Ammon's horn (tissue), 1 donor: Measurements from ENCODE around the gene SPINK4.

Experiments
- DNase-seq: peaks from one replicate; pipeline ENCODE4 v3.0.0-alpha.2; 2016; ENCODE audit warnings: low spot score

SPINK4 gene, protein sequence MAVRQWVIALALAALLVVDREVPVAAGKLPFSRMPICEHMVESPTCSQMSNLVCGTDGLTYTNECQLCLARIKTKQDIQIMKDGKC

DNA sequence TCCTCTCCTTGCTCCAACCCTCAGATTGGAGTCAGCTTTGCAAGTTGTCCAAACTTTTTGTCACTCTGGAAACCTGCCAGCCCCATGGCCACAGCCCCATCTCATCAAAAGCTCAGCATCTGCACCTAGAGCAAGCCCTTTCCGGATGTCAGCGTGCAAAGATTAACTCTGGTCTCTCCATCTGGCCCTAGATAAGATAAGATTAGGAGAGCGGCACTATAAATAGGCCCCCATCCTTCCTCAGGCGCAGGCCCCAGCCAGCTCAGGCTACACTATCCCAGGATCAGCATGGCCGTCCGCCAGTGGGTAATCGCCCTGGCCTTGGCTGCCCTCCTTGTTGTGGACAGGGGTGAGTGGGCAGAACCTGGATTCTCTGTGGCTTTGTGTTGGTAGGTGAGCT is at the start of gene SPINK4:
SPINK4 (plus strand) TSS at position 247 of the 400 bp plus-strand sequence; CDS start at position 289, 42 bp downstream.
- DNase-seq: no peak

DNA sequence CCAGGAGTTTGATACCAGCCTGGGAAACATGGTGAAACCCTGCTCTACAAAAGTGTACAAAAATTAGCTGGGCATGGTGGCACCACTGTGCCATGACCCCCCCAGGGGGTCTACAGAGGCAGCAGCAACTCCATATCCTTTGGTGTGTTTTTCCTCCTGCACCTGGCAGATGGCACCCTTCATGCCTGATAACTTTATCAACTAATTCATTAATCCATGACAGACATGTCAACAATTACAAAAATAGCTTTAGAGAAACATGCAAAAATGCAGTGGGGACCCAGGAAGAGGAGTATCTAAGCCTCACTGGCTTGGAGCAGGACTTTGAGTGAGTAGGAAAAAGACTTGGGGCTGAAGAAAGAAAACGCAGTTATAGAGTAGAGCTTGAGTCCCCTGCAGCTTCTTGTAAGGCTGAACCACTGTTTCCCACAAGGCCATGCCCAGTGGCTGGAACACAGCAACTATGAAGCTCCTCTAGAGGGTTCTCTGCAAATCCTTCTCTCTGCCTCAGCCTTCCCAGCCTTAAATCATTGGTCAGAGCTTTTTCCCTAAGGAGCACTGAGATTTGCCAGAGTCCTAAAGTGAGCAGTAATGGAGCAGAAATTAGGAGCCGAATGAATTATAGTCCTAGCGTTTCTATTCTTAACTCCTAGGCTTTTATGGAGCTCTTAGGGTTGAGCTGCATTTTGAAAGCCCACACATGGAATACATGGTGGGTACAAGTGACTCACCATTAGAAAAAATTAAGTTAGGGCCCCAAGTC is 47.3 kb upstream of the SPINK4 start:
- DNase-seq: no peak

DNA sequence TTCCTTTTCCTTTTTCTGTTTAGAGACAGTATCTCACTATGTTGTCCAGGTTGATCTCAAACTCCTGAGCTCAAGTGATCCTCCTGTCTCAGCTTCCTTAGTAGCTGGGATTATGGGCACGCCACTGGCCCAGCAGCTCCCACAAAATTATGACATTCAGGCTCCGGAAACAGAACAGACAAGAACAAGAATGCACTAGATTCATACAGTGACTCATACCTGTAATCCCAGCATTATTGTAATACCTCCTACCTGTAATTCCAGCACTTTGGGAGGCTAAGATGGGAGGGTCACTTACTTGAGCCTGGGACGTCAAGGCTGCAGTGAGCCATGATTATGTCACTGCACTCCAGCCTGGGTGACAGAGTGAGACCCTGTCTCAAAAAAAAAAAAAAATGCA is 46.1 kb upstream of the SPINK4 start:
- DNase-seq: no peak

DNA sequence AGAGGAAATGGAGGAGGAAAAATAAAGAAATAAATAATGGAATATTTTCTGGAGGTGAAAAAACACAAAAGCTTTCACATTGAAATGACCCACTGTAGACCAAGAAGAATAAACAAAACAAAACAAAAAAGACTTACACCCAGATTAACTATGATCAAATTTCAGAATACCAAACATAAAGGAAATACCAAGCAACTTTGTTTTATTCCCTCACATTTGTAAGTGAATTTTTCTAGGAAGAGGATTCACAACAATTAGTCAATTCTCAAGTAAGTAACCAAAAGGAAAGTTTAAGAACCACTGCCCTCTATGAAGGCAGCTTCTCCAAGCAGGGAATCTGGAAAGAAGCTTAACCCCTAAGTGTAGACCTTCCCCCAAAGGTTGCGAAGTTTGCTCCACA is 43.2 kb upstream of the SPINK4 start:
- DNase-seq: no peak

DNA sequence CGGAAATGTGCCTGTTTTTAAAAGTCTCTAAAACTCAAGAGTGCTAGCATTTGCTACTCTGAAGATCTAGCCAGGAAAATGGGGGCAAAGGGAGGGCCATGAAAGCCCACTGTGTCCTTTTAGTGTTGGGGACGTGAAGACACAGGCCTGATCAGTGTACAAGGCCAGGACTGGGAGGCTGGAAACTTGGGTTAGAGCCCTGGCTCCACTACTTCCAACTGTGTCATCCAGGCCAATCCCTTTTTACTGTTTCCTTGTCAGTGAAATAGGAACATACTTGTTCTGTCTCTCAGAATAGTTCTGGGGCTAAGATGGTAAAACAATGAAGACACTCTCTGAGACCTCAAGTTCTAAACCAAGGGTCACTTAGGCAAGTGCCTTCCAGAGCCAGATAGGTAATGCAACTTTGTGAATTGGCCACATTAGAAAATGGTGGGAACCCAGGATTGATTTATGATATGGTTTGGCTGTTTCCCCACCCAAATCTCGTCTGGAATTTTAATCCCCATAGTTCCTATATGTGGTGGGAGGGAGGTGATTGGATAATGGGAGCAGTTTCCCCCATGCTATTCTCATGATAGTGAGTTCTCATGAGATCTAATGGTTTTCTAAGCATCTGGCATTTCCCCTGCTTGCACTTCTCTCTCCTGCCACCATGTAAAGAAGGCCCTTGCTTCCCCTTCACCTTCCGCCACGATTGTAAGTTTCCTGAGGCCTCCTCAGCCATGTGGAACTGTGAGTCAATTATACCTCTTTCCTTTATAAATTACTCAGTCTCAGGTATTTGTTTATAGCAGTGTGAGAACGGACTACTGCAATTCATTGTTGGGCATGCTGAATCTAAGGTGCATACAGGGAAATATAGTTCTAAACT is 42.5 kb upstream of the SPINK4 start:
- no peak for DNase-seq

DNA sequence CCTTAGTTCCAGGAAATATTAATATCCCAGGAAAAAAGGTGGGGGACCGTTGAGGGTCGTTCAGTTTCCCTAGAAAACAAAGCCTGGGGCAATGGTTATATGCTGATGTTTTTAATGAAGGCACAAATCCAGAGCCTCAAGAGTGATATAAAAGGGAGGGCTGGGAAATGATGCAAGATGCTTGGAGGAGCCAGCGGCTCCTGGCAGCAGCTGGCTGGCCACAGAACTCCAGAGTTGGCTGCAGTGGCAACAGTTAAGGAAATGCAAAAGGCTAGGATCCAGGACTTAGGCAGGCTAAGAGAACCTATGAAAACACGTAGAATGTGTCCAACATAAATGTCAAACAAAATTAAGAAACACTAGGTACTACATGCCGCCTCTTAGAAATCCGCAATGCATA is 41.8 kb upstream of the SPINK4 start:
- DNase-seq: peak; percentile 40

DNA sequence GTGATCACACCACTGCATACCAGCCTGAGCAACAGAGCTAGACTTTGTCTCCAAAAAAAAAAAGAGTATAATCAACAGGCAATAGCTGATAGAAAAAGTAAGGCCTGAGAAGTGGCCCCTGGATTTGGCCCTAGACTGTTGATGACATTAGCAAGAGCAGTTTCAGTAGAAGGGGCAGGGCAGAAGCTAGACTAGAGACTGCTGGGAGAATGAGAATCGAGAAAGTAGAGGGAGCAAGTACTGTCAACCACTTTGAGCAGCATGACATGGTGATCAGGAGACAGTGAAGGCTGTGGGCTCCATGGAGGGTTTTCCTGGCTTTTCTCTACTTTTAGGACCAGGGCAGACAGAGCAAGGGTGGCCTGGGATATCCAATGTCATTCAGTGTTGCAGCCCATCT is 37.9 kb upstream of the SPINK4 start:
- no peak for DNase-seq

DNA sequence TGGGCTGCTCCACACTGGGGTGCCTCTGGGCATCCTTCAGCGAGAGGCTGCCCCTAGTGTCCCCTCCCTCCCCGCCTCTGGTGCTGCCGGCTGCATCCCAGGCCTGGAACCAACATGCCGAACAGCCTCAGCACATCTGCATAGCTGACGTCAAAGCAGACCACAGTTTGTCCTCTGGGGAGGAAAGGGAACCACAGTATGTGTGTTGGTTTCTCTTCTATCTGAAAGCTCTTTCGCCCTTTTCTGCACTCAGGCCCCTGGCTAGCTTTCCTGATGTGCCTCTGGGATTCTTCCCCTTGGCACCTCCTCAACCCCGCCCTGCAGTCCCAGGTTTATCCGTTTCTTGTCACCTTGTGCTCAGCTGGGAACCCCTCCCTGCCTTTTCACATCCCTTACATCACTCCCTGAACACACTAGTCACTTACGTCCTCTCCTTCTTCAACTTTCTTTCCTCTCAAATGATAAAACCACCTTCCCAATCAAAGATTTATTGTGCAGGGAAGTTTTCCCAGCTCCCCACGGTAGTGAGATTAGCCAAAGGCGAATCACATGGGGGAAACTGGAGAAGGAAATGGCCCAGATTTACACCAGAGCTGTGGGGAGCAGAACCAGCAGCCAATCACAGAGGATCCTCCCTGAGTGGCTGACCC is 37.3 kb upstream of the SPINK4 start:
- DNase-seq: peak; percentile 54

DNA sequence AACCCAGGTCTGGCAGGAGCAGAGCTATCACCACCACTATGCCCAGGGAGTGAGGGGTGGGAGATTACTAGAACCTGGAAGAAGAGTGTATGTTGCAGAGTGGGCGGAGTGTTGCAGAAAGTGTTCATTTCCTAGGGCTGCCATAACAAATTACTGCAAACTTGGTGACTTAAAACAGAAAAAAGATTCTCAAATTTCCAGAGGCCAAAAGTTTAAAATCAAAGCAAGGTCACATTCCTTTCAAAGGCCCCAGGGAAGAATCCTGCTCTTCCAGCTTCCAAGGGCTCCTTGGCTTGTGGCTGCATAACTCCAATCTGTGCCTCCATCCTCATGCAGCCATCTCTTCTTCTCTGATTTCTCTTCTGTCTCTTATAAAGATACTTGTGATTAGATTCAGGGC is 30.6 kb upstream of the SPINK4 start:
- DNase-seq: no peak

DNA sequence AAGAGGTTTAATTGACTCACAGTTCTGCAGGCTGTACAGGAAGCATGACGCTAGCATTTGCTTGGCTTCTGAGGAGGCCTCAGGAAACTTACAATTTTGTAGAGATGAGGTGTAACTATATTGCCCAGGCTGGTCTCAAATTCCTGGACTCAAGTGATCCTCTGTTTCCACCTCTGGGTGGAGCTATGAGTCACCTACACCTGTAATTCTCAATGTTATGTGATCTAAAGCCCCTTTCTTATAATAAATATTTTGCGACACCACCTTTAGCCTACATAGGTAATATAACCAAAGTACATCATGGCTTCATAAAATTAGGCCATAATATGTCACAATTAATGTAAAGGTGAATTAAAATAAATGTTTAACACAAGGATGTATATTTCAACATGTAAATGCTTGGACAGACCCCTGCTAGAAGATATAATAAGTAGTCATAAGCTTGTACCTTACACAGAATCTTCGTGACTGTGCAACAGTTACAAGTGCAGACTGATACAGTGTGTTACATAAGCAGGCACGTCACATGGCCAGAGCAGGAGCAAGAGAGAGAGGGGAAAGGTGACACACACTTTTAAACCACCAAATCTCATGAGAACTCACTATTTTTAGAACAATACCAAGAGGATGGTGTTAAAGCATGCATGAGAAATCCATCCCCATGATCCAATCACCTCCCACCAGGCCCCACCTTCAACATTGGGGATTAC is 29.8 kb upstream of the SPINK4 start:
- no peak for DNase-seq

DNA sequence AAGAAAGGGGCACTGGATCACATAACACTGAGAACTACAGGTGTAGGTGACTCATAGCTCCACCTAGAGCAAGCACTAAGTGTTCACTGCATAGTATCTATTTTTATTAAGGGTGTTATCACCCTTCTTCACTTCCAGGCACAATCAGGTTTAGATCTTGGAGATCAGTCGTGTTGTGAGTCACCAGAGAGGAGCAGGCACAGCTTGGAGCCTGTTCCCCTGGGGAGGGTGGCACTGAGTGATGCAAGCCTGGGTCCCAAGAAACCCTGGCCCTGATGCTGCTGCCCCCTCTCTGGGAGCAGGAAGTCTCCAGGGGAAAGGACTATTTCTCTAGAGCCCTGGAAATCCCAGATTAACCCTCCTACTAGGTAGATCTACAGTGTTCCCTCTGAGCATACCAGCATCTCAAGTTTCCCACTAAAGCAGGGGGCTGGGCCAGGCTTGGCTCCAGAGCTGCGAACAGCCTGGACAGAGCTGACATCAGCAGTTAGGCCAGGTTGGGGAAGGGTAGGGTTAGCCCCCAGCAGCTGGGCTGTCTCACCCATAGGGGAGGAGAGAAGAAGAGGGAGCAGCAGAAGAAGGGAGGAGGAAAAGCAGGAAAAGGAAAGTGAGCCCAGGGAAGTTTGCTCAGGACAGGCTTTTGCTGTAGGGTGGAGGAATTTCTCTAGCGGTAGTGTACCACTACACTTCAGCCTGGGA is 28.1 kb upstream of the SPINK4 start:
- no peak for DNase-seq

DNA sequence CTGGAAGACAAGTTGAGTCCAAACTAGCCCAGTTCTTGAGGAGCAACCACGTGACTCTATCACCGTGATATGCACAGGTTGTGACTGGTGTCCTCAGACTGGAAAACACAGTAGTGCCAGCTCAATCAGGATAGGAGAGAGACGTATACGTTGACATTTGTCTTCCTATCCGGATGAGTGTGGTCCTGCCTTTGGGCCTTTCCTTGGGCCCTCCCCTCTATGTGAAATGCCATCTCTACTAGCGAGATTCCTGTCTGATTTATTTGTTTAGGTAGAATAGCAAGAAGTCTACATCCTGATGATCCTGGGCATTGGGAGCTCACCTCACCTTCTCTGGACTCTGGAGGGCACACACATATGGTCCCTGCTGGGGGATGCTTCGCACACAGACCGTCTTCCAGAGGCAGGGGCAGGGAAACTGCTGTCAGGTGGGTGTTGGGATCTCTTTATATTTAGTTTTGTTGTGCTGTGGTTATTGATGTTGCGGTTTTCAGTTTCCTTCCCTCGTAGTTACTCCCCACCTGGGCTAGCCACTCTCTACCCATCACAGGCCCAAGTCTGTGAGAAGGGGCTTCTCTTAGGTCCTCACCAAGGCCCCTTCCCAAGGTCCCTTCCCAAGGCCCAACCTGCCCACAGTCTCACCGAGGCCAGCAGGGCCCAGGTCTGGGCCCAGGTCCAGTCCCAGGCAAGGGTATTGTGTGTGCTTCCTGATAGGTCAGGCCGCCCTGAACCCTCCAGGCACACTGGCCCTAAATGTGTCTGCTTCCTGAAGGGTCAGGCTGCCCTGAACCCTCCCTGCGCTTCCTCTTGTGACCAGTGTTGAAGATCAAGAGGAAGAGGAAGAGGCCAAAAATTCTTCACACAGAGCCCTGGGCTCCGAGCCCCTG is 19.0 kb upstream of the SPINK4 start:
- DNase-seq: peak; percentile 39

DNA sequence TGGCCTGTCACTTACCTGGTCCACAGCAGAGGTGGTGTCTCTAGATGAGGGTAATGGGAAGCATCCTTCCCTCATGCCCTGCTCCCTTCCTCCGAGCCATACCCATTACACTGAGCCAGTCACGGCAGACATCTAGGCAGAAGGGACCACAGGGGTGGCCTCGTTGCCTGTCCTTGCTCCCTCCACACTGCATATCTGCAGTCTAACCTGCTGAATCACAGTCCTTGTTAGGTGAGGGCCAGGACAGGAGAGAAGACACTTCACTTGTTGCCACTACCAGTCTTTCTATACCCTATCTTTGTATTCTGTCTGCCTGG is 18.4 kb upstream of the SPINK4 start:
- no peak for DNase-seq

DNA sequence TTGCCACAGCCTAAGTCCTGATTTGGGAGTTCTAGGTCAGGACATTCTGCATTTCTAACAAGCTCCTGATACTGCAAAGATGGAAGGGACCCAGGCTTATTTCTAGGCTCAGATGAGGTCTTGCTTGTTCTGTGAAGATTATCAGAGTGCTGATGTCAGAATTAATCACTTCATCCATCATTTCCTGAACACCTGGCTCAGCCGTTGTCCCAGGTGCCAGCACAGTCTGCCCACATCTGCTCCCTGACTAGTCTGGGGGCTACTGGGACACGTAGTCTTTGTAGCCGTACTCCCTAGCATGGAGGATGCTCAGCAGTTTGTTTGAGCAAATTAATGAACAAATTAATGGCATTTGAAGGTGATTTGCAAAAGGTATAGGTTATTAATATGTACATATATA is 17.9 kb upstream of the SPINK4 start:
- no peak for DNase-seq

DNA sequence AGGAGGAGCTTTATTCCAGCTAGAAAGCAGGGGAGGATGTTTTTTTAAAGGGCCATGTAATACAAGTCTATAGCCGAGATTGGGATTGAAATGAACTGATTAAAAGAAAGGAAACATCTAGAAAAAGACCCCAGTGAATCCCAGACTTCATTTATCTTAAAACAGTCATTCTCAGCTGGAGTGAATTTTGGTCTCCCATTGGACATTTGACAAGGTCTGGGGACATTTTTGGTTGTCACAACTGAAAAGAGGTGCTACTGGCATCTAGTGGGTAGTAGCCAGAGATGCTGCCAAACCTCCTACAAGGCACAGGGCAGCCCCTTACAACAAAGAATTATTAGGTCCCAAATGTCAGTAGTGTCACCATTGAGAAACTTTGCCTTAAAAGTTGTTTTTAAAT is 16.3 kb upstream of the SPINK4 start:
- DNase-seq: no peak

DNA sequence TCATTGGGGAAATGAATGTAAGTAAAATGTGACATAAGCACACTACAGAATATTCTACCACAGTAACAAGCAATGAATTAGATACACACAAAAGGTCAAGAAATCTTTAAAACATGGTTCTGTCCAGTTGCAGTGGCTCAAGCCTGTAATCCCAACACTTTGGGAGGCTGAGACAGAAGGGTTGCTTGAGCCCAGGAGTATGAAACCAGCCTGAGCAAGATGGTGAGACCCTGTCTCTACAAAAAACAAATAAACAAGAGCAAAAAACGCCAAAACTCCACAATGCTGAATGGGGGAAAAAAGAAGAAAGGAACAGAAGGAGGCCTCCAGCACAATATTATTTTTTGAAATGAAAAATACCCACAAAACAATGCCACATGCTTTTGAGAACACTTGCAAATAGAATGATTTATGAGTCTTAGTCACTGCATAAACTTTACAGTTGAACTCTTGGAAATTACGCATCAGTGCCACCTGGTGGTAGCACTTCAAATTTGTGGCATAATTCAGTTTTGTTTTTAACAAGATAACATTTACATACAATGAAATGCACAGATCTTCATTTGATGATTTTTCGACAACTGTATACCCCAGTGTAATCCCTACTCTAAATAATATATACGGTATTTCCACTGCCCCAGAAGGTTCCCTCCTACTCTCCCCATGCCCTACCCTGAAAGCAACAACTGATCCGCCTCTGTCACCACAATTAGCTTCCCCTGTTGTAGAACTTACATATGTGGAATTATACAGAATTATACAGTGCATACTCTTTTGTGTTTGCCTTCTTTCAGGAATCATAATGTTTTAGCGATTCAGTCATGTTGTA is 14.4 kb upstream of the SPINK4 start:
- peak; percentile 77 for DNase-seq

DNA sequence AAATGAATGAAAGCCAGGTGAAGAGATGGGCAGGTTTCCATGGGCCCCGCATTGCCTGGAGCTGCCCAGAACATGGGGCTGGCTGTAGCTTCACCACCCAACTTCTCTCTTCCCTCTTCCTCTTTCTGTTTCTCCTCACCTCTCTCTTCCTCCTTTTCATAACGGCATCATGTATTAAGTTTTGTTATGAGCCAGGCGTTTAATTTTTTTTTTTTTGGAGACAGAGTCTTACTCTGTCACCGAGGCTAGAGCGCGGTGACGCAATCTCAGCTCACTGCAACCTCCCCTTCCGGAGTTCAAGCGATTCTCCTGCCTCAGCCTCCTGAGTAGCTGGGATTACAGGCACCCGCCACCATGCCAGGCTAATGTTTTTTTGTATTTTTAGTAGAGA is 13.0 kb upstream of the SPINK4 start:
- peak; percentile 30 for DNase-seq

DNA sequence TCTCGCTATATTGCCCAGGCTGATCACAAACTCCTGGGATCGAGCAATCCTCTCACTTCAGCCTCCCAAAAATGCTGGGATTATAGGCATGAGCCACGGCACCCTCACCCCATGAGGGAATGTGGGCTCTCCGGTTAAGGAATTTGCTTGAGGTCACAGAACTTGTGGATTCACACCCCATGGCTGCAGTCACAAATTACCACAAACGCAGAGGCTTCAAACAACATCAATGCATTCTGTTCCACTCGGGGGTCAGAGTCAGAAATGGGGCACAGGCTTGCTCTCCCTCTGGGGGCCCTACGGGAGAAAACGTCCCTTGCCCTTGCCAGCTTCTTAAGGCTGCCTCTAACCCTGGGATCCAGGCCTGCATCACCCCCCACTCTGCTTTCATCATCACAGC is 12.2 kb upstream of the SPINK4 start:
- no peak for DNase-seq

DNA sequence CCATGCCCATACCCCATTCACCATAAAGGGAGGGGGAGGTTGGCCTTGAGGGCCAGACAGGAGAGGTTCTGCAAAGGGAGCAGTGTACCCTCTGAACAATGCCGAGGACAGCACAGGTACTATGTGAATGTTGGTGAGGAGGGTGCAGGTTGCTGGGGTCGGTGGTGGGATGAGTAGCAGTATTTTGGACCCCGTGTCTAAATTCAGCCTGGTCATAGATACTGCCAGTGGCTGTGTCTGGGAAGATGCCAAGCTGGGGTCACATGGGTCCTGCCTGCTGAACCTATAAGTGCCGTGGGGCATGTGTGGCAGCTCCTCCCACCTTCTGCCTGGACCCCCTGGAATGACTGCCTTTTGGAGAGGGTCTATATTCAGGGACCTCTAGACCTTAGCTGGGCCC is 11.4 kb upstream of the SPINK4 start:
- DNase-seq: no peak
